ENCODE data around the gene RASAL2.
A peak's percentile ranks its signal among the peaks of the same experiment; 100 is the strongest.
"Not testable (repeated sequence)": the region's sequence is repeated elsewhere in the genome, so short reads cannot be mapped to it uniquely, and the experiment has no call there.

Gene RASAL2

GRCh38 chr1:178145605-178146004, 51.7 kb downstream of the RASAL2 start:
- Histone ChIP-seq H3K4me3 (no peak overlapping the region), H3K27ac (no peak overlapping the region)

GRCh38 chr1:178146436-178146835, 52.5 kb downstream of the RASAL2 start:
- Histone ChIP-seq H3K27ac (no peak overlapping the region), H3K4me3 (no peak overlapping the region)

- no peak overlapping the region for H3K4me3 ChIP-seq
- H3K27ac ChIP-seq, result no peak overlapping the region
Measured at GRCh38 chr1:178150610-178151009, 56.7 kb downstream of the RASAL2 start.

- Histone ChIP-seq H3K27ac (peak overlapping the region in 1 of 21 experiments; percentile 7), H3K4me3 (no peak overlapping the region)
Measured at GRCh38 chr1:178151831-178152230, 57.9 kb downstream of the RASAL2 start.

- no peak overlapping the region for H3K27ac ChIP-seq
- no peak overlapping the region for H3K4me3 ChIP-seq
Measured at GRCh38 chr1:178155481-178156255, 61.8 kb downstream of the RASAL2 start.

GRCh38 chr1:178160736-178161475, 67.0 kb downstream of the RASAL2 start:
- no peak overlapping the region for H3K27ac ChIP-seq
- no peak overlapping the region for H3K4me3 ChIP-seq

- no peak overlapping the region for H3K4me3 ChIP-seq
- no peak overlapping the region for H3K27ac ChIP-seq
Measured at GRCh38 chr1:178161516-178161915, 67.6 kb downstream of the RASAL2 start.

- no peak overlapping the region for H3K27ac ChIP-seq
- no peak overlapping the region for H3K4me3 ChIP-seq
Measured at GRCh38 chr1:178165196-178165595, 71.3 kb downstream of the RASAL2 start.

- no peak overlapping the region for H3K27ac ChIP-seq
- no peak overlapping the region for H3K4me3 ChIP-seq
Measured at GRCh38 chr1:178166429-178167024, 72.6 kb downstream of the RASAL2 start.

GRCh38 chr1:178168536-178168935, 74.6 kb downstream of the RASAL2 start:
- Histone ChIP-seq H3K27ac (no peak overlapping the region), H3K4me3 (no peak overlapping the region)

GRCh38 chr1:178169649-178170048, 75.7 kb downstream of the RASAL2 start:
- H3K27ac ChIP-seq, result no peak overlapping the region
- no peak overlapping the region for H3K4me3 ChIP-seq

GRCh38 chr1:178172939-178173338, 79.0 kb downstream of the RASAL2 start:
- no peak overlapping the region for H3K27ac ChIP-seq

GRCh38 chr1:178174539-178174938, 80.6 kb downstream of the RASAL2 start:
- no peak overlapping the region for H3K4me3 ChIP-seq
- H3K27ac ChIP-seq, result no peak overlapping the region

More at GRCh38 chr1:178172939-178173338, 79.0 kb downstream of the RASAL2 start:
- H3K4me3 ChIP-seq, result no peak overlapping the region

- Histone ChIP-seq H3K4me3 (no peak overlapping the region), H3K27ac (no peak overlapping the region)
Measured at GRCh38 chr1:178180405-178180804, 86.5 kb downstream of the RASAL2 start.

- Histone ChIP-seq H3K4me3 (no peak overlapping the region), H3K27ac (no peak overlapping the region)
Measured at GRCh38 chr1:178183796-178184195, 89.9 kb downstream of the RASAL2 start.

- H3K4me3 ChIP-seq, result no peak overlapping the region
- H3K27ac ChIP-seq, result peak overlapping the region in 1 of 21 experiments; percentile 33
Measured at GRCh38 chr1:178188306-178188705, 94.4 kb downstream of the RASAL2 start.

- H3K4me3 ChIP-seq, result no peak overlapping the region
- H3K27ac ChIP-seq, result no peak overlapping the region
Measured at GRCh38 chr1:178189814-178190213, 95.9 kb downstream of the RASAL2 start.

GRCh38 chr1:178190881-178191280, 97.0 kb downstream of the RASAL2 start:
- H3K27ac ChIP-seq, result no peak overlapping the region
- H3K4me3 ChIP-seq, result no peak overlapping the region

- Histone ChIP-seq H3K27ac (peak overlapping the region in 3 of 21 experiments; percentile 1 to 14 (median 3)), H3K4me3 (no peak overlapping the region)
Measured at GRCh38 chr1:178192686-178193085, 98.8 kb downstream of the RASAL2 start.

GRCh38 chr1:178196631-178197030, 102.7 kb downstream of the RASAL2 start:
- Histone ChIP-seq H3K27ac (no peak overlapping the region), H3K4me3 (no peak overlapping the region)

- H3K27ac ChIP-seq, H3K4me3 ChIP-seq: not testable (repeated sequence)
Measured at GRCh38 chr1:178202095-178202494, 108.2 kb downstream of the RASAL2 start.

All from skin epidermis (tissue), 12 donors.